Liver (tissue), 9 donors: ENCODE results near the gene PPT1. TPM values are rescaled to one million over a fixed set of nuclear protein-coding genes. Genes with fewer than 3 reads are reported as not detected.
A peak's percentile ranks its signal among the peaks of the same experiment; 100 is the strongest.

ENCODE experiments used
- DNase-seq: peaks from one replicate; pipeline ENCODE4 v3.0.0-alpha.2; 2017; ENCODE audit warnings: low spot score
- H3K27ac ChIP-seq, 2 donors: one replicate each; pipeline ENCODE4 v1.7.0; 2013; ENCODE audit warnings: inconsistent platforms in 2 of 2, low read length in 2 of 2, control low read depth in 1 of 2, low read depth in 1 of 2, mild to moderate bottlenecking in 1 of 2
- H3K27me3 ChIP-seq, 4 donors: one replicate each; pipeline versions ENCODE4 v1.6.1 to v1.7.0; 2013; ENCODE audit warnings: low read length in 3 of 4, inconsistent platforms in 1 of 4, mild to moderate bottlenecking in 1 of 4, moderate library complexity in 1 of 4; ENCODE audit not compliant: control insufficient read depth in 4 of 4, insufficient read depth in 4 of 4
- H3K36me3 ChIP-seq, 4 donors: one replicate each; pipeline versions ENCODE4 v1.6.1 to v1.7.0; 2013; ENCODE audit warnings: low read length in 3 of 4, mild to moderate bottlenecking in 3 of 4, low read depth in 1 of 4, moderate library complexity in 1 of 4; ENCODE audit not compliant: control insufficient read depth in 4 of 4, insufficient read depth in 3 of 4
- H3K4me1 ChIP-seq, 4 donors: one replicate each; pipeline versions ENCODE4 v1.6.1 to v1.7.0; 2013; ENCODE audit warnings: low read length in 3 of 4, mild to moderate bottlenecking in 3 of 4, moderate library complexity in 1 of 4; ENCODE audit not compliant: control insufficient read depth in 4 of 4, insufficient read depth in 4 of 4
- H3K4me3 ChIP-seq, 3 donors: one replicate each; pipeline versions ENCODE4 v1.6.1 to v1.7.0; 2013; ENCODE audit warnings: low read length in 3 of 3, control low read depth in 1 of 3, low read depth in 1 of 3, mild to moderate bottlenecking in 1 of 3
- H3K9ac ChIP-seq, 2 donors: one replicate each; pipeline ENCODE4 v1.7.0; 2013; ENCODE audit warnings: low read length in 2 of 2, mild to moderate bottlenecking in 2 of 2, moderate library complexity in 2 of 2, control low read depth in 1 of 2, low read depth in 1 of 2
- H3K9me3 ChIP-seq, 4 donors: one replicate each; pipeline versions ENCODE4 v1.6.1 to v1.7.0; 2013; ENCODE audit warnings: low read length in 3 of 4; ENCODE audit not compliant: control insufficient read depth in 4 of 4
- CTCF ChIP-seq: fragments of 150-350 bp; IDR thresholded peaks from 2 replicates; pipeline ENCODE4 v1.5.1; 2017; ENCODE audit warnings: improper control_type of control experiment, low read depth, low read length; ENCODE audit not compliant: missing input control
- EGR1 ChIP-seq, 2 donors: IDR thresholded peaks; 2 replicates each; pipeline ENCODE4 v1.6.1; 2016 to 2018; ENCODE audit warnings: antibody characterized with exemption in 2 of 2, low read depth in 2 of 2
- FOXA1 ChIP-seq: IDR thresholded peaks from 2 replicates; pipeline ENCODE4 v1.6.1; 2016; ENCODE audit warnings: antibody characterized with exemption
- FOXA2 ChIP-seq: IDR thresholded peaks from 2 replicates; pipeline ENCODE4 v1.6.1; 2016; ENCODE audit warnings: antibody characterized with exemption
- GABPA ChIP-seq, 2 donors: IDR thresholded peaks in 1 of 2; conservative IDR thresholded peaks in 1 of 2; 2 replicates each; pipeline ENCODE4 v1.6.1; 2016; ENCODE audit warnings: antibody characterized with exemption in 2 of 2, mild to moderate bottlenecking in 1 of 2, moderate library complexity in 1 of 2
- HNF4A ChIP-seq, 2 donors: conservative IDR thresholded peaks; 2 replicates each; pipeline ENCODE4 v1.6.1; 2016; ENCODE audit warnings: antibody characterized with exemption in 2 of 2, mild to moderate bottlenecking in 2 of 2
- HNF4G ChIP-seq: IDR thresholded peaks from 2 replicates; pipeline ENCODE4 v1.6.1; 2016; ENCODE audit warnings: antibody characterized with exemption
- JUND ChIP-seq, 2 donors: IDR thresholded peaks; 2 replicates each; pipeline ENCODE4 v1.6.1; 2016; ENCODE audit warnings: antibody characterized with exemption in 2 of 2
- MAX ChIP-seq: IDR thresholded peaks from 2 replicates; pipeline ENCODE4 v1.6.1; 2016; ENCODE audit warnings: antibody characterized with exemption
- NR2F2 ChIP-seq: IDR thresholded peaks from 2 replicates; pipeline ENCODE4 v1.6.1; 2016; ENCODE audit warnings: antibody characterized with exemption
- RAD21 ChIP-seq, 2 donors: IDR thresholded peaks; 2 replicates each; pipeline ENCODE4 v1.6.1; 2016; ENCODE audit warnings: antibody characterized with exemption in 2 of 2, mild to moderate bottlenecking in 2 of 2
- REST ChIP-seq: IDR thresholded peaks from 2 replicates; pipeline ENCODE4 v1.6.1; 2016; ENCODE audit warnings: antibody characterized with exemption, mild to moderate bottlenecking
- RXRA ChIP-seq, 2 donors: IDR thresholded peaks; 2 replicates each; pipeline ENCODE4 v1.6.1; 2017 to 2018; ENCODE audit warnings: antibody characterized with exemption in 2 of 2, mild to moderate bottlenecking in 1 of 2
- TAF1 ChIP-seq: conservative IDR thresholded peaks from 2 replicates; pipeline ENCODE4 v1.6.1; 2016; ENCODE audit warnings: antibody characterized with exemption, mild to moderate bottlenecking
- ZBTB33 ChIP-seq: IDR thresholded peaks from 2 replicates; pipeline ENCODE4 v1.6.1; 2016; ENCODE audit warnings: antibody characterized with exemption
- WGBS: extraction: QIAGEN DNeasy Blood & Tissue Kit; methylation state at CpG from one replicate; pipeline ENCODE4 v1.1.7; 2013; 5-methylcytosine and 5-hydroxymethylcytosine counted together
- polyA plus RNA-seq, 2 donors: library from polyadenylated mRNA; stranded (reverse) in 1 of 2; unstranded in 1 of 2; fragments of 200-250 nt in 1 of 2; fragments of >200 nt in 1 of 2; fragmentation: Nextera tagmentation in 1 of 2; extraction: Ambion mirVana in 1 of 2; gene quantifications; one replicate each; pipeline versions ENCODE4 v1.2.1 to v1.2.3, GENCODE V29; 2013 to 2015
- total RNA-seq, 2 donors: library from RNA; depleted of rRNA; stranded (reverse); fragments of >200 nt; gene quantifications; one replicate each; pipeline ENCODE4 v1.2.3, GENCODE V29; 2014
- TF ChIP-seq, protein P1 (sequence below): IDR thresholded peaks from 2 replicates; pipeline ENCODE4 v1.6.1; 2016; ENCODE audit warnings: antibody characterized with exemption
- donor health status: healthy.
- donor health status: healthy.
- donor health status: healthy.
- donor health status: healthy.
- donor health status: healthy.

PPT1 gene
- total and polyA plus RNA-seq, 4 donors = 15.4 to 46.8 (median 27.1) TPM

DNA sequence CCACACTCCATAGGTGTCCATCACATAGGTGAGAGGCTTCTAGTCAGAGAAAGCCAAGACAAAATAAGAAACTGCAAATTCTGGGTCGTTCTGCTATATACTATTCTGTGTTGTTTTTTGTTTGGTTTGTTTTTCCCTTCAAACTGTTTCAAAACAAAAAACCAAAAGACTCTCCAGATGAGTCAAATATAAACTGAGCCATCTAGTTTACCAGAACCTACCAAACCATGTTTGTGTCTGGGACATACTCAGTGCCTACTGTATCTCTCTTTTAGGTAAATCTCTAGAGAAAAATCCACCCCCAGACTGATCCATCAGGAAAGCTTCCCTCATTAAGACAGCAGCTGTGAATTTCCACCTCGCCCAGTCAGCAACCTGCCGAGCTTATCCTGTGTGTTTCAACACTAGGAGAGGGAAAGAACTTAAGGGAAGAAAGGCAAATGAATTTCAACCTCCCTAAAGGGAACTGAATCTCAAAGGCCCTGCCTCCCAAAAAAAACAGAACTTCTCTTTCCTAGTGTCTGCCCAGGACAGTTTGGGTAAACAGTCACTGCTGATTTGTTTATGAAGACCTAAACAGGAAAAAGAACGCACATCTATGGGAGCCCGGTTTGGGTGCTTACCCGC lies 17.2 kb downstream of the PPT1 start (continued):
- no peak for TF ChIP-seq ZBTB33

GRCh38 chr1:40078512-40079333 lies 18.3 kb downstream of the PPT1 start:
- Histone ChIP-seq H3K4me1 (no peaks in the 10 kb centered on the region), H3K27ac (no peak overlapping the region), H3K9ac (no peak overlapping the region), H3K9me3 (no peaks in the 10 kb centered on the region), H3K36me3 (peaks cover 3 to 13% (median 5%) of the 10 kb centered on the region in 4 donors), H3K4me3 (no peak overlapping the region), H3K27me3 (no peaks in the 10 kb centered on the region)
- DNase-seq = peak; percentile 50
- TF ChIP-seq HNF4A (conservative IDR thresholded peaks at IDR 0.05) = no peak
- TF ChIP-seq FOXA2 = no peak
- TF ChIP-seq CTCF = peak; percentile 63
- no peak for TF ChIP-seq NR2F2
- no peak for TF ChIP-seq REST
- TF ChIP-seq, protein P1, sequence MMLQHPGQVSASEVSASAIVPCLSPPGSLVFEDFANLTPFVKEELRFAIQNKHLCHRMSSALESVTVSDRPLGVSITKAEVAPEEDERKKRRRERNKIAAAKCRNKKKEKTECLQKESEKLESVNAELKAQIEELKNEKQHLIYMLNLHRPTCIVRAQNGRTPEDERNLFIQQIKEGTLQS = no peak
- TF ChIP-seq HNF4G = no peak
- TF ChIP-seq EGR1 (IDR thresholded peaks at IDR 0.05; ENCODE audit: low read depth in 2 of 2) = no peak
- no peak for TF ChIP-seq ZBTB33
- peak; percentile 59 to 80 for TF ChIP-seq RAD21 (IDR thresholded peaks at IDR 0.05)
- TF ChIP-seq RXRA (IDR thresholded peaks at IDR 0.05) = no peak
- no peak for TF ChIP-seq TAF1
- no peak for TF ChIP-seq FOXA1
- TF ChIP-seq JUND (IDR thresholded peaks at IDR 0.05) = no peak
- no peak for TF ChIP-seq MAX
- no peak for TF ChIP-seq GABPA (IDR thresholded peaks at IDR 0.05 in 1 of 2, conservative IDR thresholded peaks at IDR 0.05 in 1 of 2)
- WGBS = 90% methylated on average over 5 of the region's 5 CpGs
